GM12878 (cell line): ENCODE measurements around the gene KIF2C.

ENCODE experiments used
- CEBPZ ChIP-seq: fragments of 150-350 bp; IDR thresholded peaks from 2 replicates; pipeline ENCODE4 v1.6.1; 2016; ENCODE audit warnings: low read depth, low read length
- HDGF ChIP-seq: fragments of 450-650 bp; IDR thresholded peaks from 2 replicates; pipeline ENCODE4 v1.6.1; 2016; ENCODE audit warnings: antibody characterized with exemption
- JUNB ChIP-seq: IDR thresholded peaks from 2 replicates; pipeline ENCODE4 v1.6.1; 2016; ENCODE audit warnings: antibody characterized with exemption, mild to moderate bottlenecking
- MYC ChIP-seq: IDR thresholded peaks from 2 replicates; pipeline ENCODE4 v1.6.1; 2011; ENCODE audit warnings: mild to moderate bottlenecking, low read length, moderate library complexity, inconsistent platforms; ENCODE audit not compliant: insufficient read depth, insufficient replicate concordance, insufficient read length, severe bottlenecking
- NKRF ChIP-seq: fragments of 450-650 bp; conservative IDR thresholded peaks from 2 replicates; pipeline ENCODE4 v1.6.1; 2017; ENCODE audit warnings: mild to moderate bottlenecking, moderate library complexity
- POLR2A ChIP-seq: IDR thresholded peaks from 2 replicates; pipeline ENCODE4 v1.6.1; 2011; ENCODE audit warnings: low read depth, mild to moderate bottlenecking, low read length
- RELA ChIP-seq: fragments of 450-650 bp; IDR thresholded peaks from 2 replicates; pipeline ENCODE4 v1.8.0; 2014; ENCODE audit warnings: borderline replicate concordance; ENCODE audit not compliant: partially characterized antibody
- TAF1 ChIP-seq: IDR thresholded peaks from 2 replicates; pipeline ENCODE4 v1.6.1; 2011; ENCODE audit warnings: mild to moderate bottlenecking, low read depth, low read length, borderline replicate concordance
- ZBTB4 ChIP-seq: fragments of 450-650 bp; formaldehyde crosslinking; IDR thresholded peaks from 2 replicates; pipeline ENCODE4 v1.4.0; 2022; ENCODE audit warnings: mild to moderate bottlenecking, moderate library complexity

GRCh38 chr1:44723064-44723463 is 16.6 kb upstream of the KIF2C start:
- TF ChIP-seq ZBTB4 (CRISPR knock-in tag) (no peak), JUNB (no peak), MYC (no peak), NKRF (no peak), TAF1 (no peak), RELA (no peak), POLR2A (no peak), CEBPZ (no peak), HDGF (no peak)
